Measurements from ENCODE around the gene DOCK9. TPM values are rescaled to one million over a fixed set of nuclear protein-coding genes. Genes with fewer than 3 reads are reported as not detected.

DOCK9 gene
- total and polyA plus RNA-seq, 2 donors (not counting 3 experiments of a cell fraction or from before 2014, with no cell fraction given): 147 to 323 TPM

GRCh38 chr13:98919566-98919965 lies 58.3 kb downstream of the DOCK9 start:
- Histone ChIP-seq H3K9me1 (replicated peaks; ENCODE audit: control insufficient read depth, extremely low read depth, insufficient read depth, low read length) (no peaks in the 10 kb centered on the region), H3K4me2 (ENCODE audit: insufficient read depth, low read length) (no peak overlapping the region), H3K9ac (replicated peaks; ENCODE audit: extremely low read depth, insufficient read depth, low read length) (no peak overlapping the region), H4K20me1 (replicated peaks; ENCODE audit: control insufficient read depth, extremely low read depth, insufficient read depth, low read length) (no peaks in the 10 kb centered on the region), H3K27ac (ENCODE audit: insufficient read depth, low read depth, low read length) (peak overlapping the region; percentile 4), H3K9me3 (replicated peaks; ENCODE audit: control insufficient read depth, insufficient read depth, low read length) (no peaks in the 10 kb centered on the region), H3K4me3 (replicated peaks in 1 of 3; ENCODE audit: insufficient read depth in 1 of 3, low read depth in 1 of 3, low read length in 3 of 3) (no peak overlapping the region), H3K79me2 (ENCODE audit: control insufficient read depth, insufficient read depth, low read length) (peaks cover 3% of the 10 kb centered on the region), H3K36me3 (ENCODE audit: control insufficient read depth in 2 of 2, extremely low read depth in 1 of 2, insufficient read depth in 2 of 2, low read length in 2 of 2) (peaks cover 26 to 29% of the 10 kb centered on the region in 2 experiments), H2AFZ (ENCODE audit: low read depth, low read length) (no peak overlapping the region), H3K27me3 (ENCODE audit: control insufficient read depth in 2 of 2, insufficient read depth in 2 of 2, low read length in 2 of 2) (no peaks in the 10 kb centered on the region), H3K4me1 (ENCODE audit: control insufficient read depth, extremely low read depth, insufficient read depth, low read length) (peaks cover 34% of the 10 kb centered on the region)
- intact Hi-C loops (cut with micrococcal nuclease): no loop called here
- DNase-seq (ENCODE audit: low read depth, low spot score) (no peak), FAIRE-seq (no peak)
- no TSS peak for BruUV-seq (replicated peaks)
- no peak for TF ChIP-seq POLR2AphosphoS5 (IDR thresholded peaks at IDR 0.05; ENCODE audit: insufficient read depth, low read depth, low read length)
- no peak for TF ChIP-seq CTCF (IDR thresholded peaks at IDR 0.05; ENCODE audit: extremely low read depth in 1 of 2, insufficient read depth in 1 of 2, low read depth in 1 of 2, low read length in 2 of 2)
- TF ChIP-seq GATA2 (IDR thresholded peaks at IDR 0.05; ENCODE audit: insufficient read depth, insufficient read length, low read depth, low read length): no peak
- TF ChIP-seq JUN (IDR thresholded peaks at IDR 0.05; ENCODE audit: borderline replicate concordance, insufficient read depth, insufficient read length, low read depth): no peak
- no peak for TF ChIP-seq EZH2 (IDR thresholded peaks at IDR 0.05; ENCODE audit: borderline replicate concordance, low read depth, low read length, severe bottlenecking)
- POLR2A ChIA-PET: no interaction called here
- dilution Hi-C loops (cut with MboI; ENCODE audit: extremely low pct_ligation_motif_present, low sequenced_read_pairs): no loop called here
- CTCF ChIA-PET: no interaction called here

GRCh38 chr13:98918771-98919170 lies 59.1 kb downstream of the DOCK9 start:
- BruUV-seq (replicated peaks): no TSS peak
- CTCF ChIA-PET: interaction anchor here (1.1 to 2.7 kb wide), 2 partner anchors 11 to 115 kb away, joined by 4 to 5 read pairs; no protein-coding TSS in a partner anchor
- FAIRE-seq: no peak
- Histone ChIP-seq H3K4me2 (ENCODE audit: insufficient read depth, low read length) (no peak overlapping the region), H4K20me1 (replicated peaks; ENCODE audit: control insufficient read depth, extremely low read depth, insufficient read depth, low read length) (no peaks in the 10 kb centered on the region), H3K36me3 (ENCODE audit: control insufficient read depth in 2 of 2, extremely low read depth in 1 of 2, insufficient read depth in 2 of 2, low read length in 2 of 2) (peaks cover 21 to 32% of the 10 kb centered on the region in 2 experiments), H3K4me1 (ENCODE audit: control insufficient read depth, extremely low read depth, insufficient read depth, low read length) (peaks cover 41% of the 10 kb centered on the region), H3K9me1 (replicated peaks; ENCODE audit: control insufficient read depth, extremely low read depth, insufficient read depth, low read length) (no peaks in the 10 kb centered on the region), H3K27ac (ENCODE audit: insufficient read depth, low read depth, low read length) (peak overlapping the region; percentile 16), H3K4me3 (replicated peaks in 1 of 3; ENCODE audit: insufficient read depth in 1 of 3, low read depth in 1 of 3, low read length in 3 of 3) (no peak overlapping the region), H3K9me3 (replicated peaks; ENCODE audit: control insufficient read depth, insufficient read depth, low read length) (no peaks in the 10 kb centered on the region), H3K9ac (replicated peaks; ENCODE audit: extremely low read depth, insufficient read depth, low read length) (no peak overlapping the region), H3K27me3 (ENCODE audit: control insufficient read depth in 2 of 2, insufficient read depth in 2 of 2, low read length in 2 of 2) (no peaks in the 10 kb centered on the region), H3K79me2 (ENCODE audit: control insufficient read depth, insufficient read depth, low read length) (peaks cover 3% of the 10 kb centered on the region), H2AFZ (ENCODE audit: low read depth, low read length) (no peak overlapping the region)
- no peak for DNase-seq (ENCODE audit: low read depth, low spot score)
- intact Hi-C loops (cut with micrococcal nuclease) (loop anchor here (1.0 kb wide), 1 partner anchor 8 kb away; no protein-coding TSS in a partner anchor), dilution Hi-C loops (cut with MboI; ENCODE audit: extremely low pct_ligation_motif_present, low sequenced_read_pairs) (no loop called here)
- TF ChIP-seq POLR2AphosphoS5 (IDR thresholded peaks at IDR 0.05; ENCODE audit: insufficient read depth, low read depth, low read length): no peak
- no peak for TF ChIP-seq GATA2 (IDR thresholded peaks at IDR 0.05; ENCODE audit: insufficient read depth, insufficient read length, low read depth, low read length)
- POLR2A ChIA-PET: no interaction called here

Measured in endothelial cell of umbilical vein (primary cell).